A549 (cell line): ENCODE measurements around the gene OR2C3.

ENCODE experiments used
- BHLHE40 ChIP-seq: IDR thresholded peaks from 2 replicates; pipeline ENCODE4 v1.6.1; 2012; ENCODE audit warnings: low read depth, low read length, inconsistent platforms
- CBX2 ChIP-seq: fragments of 200-600 bp; sonication (generic); IDR thresholded peaks from 2 replicates; pipeline ENCODE4 v1.6.1; 2016; ENCODE audit warnings: low read depth, mild to moderate bottlenecking, borderline replicate concordance
- EP300 ChIP-seq, 2 experiments: fragments of >200 bp; sonication (Bioruptor Twin); formaldehyde crosslinking; IDR thresholded peaks; 2 replicates in 1 of 2; 3 replicates in 1 of 2; pipeline ENCODE4 v1.6.1; 2016 to 2017
- MAFK ChIP-seq: fragments of 450-650 bp; IDR thresholded peaks from 2 replicates; pipeline ENCODE4 v1.6.1; 2014; ENCODE audit not compliant: partially characterized antibody
- POLR2A ChIP-seq: IDR thresholded peaks from 2 replicates; pipeline ENCODE4 v1.6.1; 2012; ENCODE audit warnings: mild to moderate bottlenecking, low read length
- RAD21 ChIP-seq, 2 experiments: fragments of >200 bp in 1 of 2; sonication (Bioruptor Twin) in 1 of 2; formaldehyde crosslinking in 1 of 2; IDR thresholded peaks in 1 of 2; conservative IDR thresholded peaks in 1 of 2; 2 replicates in 1 of 2; 3 replicates in 1 of 2; pipeline ENCODE4 v1.6.1; 2012 to 2018; ENCODE audit warnings: inconsistent platforms in 1 of 2
- TF ChIP-seq, protein P1 (sequence below): fragments of >200 bp; sonication (Bioruptor Twin); formaldehyde crosslinking; IDR thresholded peaks from 3 replicates; pipeline ENCODE4 v1.5.1; 2016
- TF ChIP-seq, protein P2 (sequence below): fragments of 200-600 bp; sonication (generic); IDR thresholded peaks from 2 replicates; pipeline ENCODE4 v1.6.1; 2016; ENCODE audit warnings: antibody characterized with exemption, mild to moderate bottlenecking, moderate library complexity

DNA sequence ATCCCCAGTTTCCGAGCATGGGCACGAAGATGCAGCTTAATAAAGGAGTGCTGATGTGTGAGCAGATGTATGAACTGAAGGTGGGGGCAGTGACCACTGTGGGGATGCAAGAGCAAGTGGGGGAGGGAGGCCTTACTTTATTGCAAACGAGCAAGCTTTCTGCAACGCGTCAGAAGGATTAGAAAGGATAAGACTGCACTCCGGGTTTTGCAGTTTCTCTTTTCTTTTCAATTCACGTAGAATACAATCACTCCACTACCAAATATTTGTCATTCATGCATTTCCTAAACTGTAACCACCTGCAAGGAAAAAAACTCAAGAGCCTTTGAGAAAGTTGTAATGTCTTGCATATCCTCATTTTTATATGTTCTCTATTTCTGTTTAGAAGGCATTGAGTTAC lies 4.3 kb upstream of the OR2C3 start:
- TF ChIP-seq MAFK (no peak), CBX2 (no peak), EP300 (IDR thresholded peaks at IDR 0.05) (no peak), RAD21 (conservative IDR thresholded peaks at IDR 0.05 in 1 of 2, IDR thresholded peaks at IDR 0.05 in 1 of 2) (no peak), BHLHE40 (no peak), POLR2A (no peak)
- TF ChIP-seq, protein P1, sequence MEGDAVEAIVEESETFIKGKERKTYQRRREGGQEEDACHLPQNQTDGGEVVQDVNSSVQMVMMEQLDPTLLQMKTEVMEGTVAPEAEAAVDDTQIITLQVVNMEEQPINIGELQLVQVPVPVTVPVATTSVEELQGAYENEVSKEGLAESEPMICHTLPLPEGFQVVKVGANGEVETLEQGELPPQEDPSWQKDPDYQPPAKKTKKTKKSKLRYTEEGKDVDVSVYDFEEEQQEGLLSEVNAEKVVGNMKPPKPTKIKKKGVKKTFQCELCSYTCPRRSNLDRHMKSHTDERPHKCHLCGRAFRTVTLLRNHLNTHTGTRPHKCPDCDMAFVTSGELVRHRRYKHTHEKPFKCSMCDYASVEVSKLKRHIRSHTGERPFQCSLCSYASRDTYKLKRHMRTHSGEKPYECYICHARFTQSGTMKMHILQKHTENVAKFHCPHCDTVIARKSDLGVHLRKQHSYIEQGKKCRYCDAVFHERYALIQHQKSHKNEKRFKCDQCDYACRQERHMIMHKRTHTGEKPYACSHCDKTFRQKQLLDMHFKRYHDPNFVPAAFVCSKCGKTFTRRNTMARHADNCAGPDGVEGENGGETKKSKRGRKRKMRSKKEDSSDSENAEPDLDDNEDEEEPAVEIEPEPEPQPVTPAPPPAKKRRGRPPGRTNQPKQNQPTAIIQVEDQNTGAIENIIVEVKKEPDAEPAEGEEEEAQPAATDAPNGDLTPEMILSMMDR = no peak
- TF ChIP-seq, protein P2, sequence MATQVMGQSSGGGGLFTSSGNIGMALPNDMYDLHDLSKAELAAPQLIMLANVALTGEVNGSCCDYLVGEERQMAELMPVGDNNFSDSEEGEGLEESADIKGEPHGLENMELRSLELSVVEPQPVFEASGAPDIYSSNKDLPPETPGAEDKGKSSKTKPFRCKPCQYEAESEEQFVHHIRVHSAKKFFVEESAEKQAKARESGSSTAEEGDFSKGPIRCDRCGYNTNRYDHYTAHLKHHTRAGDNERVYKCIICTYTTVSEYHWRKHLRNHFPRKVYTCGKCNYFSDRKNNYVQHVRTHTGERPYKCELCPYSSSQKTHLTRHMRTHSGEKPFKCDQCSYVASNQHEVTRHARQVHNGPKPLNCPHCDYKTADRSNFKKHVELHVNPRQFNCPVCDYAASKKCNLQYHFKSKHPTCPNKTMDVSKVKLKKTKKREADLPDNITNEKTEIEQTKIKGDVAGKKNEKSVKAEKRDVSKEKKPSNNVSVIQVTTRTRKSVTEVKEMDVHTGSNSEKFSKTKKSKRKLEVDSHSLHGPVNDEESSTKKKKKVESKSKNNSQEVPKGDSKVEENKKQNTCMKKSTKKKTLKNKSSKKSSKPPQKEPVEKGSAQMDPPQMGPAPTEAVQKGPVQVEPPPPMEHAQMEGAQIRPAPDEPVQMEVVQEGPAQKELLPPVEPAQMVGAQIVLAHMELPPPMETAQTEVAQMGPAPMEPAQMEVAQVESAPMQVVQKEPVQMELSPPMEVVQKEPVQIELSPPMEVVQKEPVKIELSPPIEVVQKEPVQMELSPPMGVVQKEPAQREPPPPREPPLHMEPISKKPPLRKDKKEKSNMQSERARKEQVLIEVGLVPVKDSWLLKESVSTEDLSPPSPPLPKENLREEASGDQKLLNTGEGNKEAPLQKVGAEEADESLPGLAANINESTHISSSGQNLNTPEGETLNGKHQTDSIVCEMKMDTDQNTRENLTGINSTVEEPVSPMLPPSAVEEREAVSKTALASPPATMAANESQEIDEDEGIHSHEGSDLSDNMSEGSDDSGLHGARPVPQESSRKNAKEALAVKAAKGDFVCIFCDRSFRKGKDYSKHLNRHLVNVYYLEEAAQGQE = no peak
